Measurements from ENCODE around the gene UCN. TPM values are rescaled to one million over a fixed set of nuclear protein-coding genes. Genes with fewer than 3 reads are reported as not detected.
"Not testable (repeated sequence)": the region's sequence is repeated elsewhere in the genome, so short reads cannot be mapped to it uniquely, and the experiment has no call there.

UCN gene
- total RNA-seq, 6 experiments from 2014 or later, result 0.88 to 4.3 (median 1.6) TPM

DNA sequence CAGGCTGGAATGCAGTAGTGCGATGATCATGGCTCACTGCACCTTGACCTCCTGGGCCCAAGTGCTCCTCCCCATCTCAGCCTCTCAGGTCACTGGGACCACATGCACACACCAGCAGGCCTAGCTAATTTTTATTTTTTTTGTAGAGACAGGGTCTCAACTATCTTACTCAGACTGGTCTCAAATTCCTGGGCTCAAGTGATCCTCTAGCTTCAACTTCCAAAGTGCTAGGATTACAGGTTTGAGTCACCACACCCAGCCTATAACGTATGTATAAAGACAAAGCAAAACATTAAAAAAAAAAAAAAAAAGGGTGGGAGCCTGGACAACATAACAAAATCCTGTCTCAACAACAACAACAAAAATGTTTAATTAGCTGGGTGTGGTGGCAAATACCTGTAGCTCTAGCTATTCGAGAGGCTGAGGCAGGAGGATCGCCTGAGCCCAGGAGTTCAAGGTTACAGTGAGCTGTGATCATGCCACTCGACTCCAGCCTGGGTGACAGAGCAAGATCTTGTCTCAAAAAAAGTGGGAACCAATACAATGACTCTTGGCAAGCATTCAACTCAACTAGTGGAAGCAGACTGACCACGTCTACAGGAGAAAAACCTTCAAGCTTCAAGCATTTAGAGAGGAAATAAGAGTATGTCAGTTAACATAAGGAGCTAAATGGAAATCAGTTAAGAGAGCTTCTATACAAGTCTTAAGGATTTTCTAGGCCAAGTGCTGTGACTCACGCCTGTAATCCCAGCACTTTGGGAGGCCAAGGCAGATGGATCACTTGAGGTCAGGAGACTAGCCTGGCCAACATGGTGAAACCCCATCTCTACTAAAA is 45.7 kb upstream of the UCN start:
- TF ChIP-seq, protein P1, sequence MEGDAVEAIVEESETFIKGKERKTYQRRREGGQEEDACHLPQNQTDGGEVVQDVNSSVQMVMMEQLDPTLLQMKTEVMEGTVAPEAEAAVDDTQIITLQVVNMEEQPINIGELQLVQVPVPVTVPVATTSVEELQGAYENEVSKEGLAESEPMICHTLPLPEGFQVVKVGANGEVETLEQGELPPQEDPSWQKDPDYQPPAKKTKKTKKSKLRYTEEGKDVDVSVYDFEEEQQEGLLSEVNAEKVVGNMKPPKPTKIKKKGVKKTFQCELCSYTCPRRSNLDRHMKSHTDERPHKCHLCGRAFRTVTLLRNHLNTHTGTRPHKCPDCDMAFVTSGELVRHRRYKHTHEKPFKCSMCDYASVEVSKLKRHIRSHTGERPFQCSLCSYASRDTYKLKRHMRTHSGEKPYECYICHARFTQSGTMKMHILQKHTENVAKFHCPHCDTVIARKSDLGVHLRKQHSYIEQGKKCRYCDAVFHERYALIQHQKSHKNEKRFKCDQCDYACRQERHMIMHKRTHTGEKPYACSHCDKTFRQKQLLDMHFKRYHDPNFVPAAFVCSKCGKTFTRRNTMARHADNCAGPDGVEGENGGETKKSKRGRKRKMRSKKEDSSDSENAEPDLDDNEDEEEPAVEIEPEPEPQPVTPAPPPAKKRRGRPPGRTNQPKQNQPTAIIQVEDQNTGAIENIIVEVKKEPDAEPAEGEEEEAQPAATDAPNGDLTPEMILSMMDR (IDR thresholded peaks at IDR 0.05), result no peak
- TF ChIP-seq POLR2A (IDR thresholded peaks at IDR 0.05), result no peak
- H3K4me1 ChIP-seq, result peaks cover 0 to 36% (median 3%) of the 10 kb centered on the region in 4 donors
- no peaks in the 10 kb centered on the region for H3K27me3 ChIP-seq
- ATAC-seq (no peak), DNase-seq (no peak)
- H3K27ac ChIP-seq, result no peak overlapping the region
- WGBS (ENCODE audit: insufficient coverage, low coverage, low lambda C conversion rate, missing lambda C conversion rate), result 70% methylated on average over 6 of the region's 7 CpGs
- no peaks in the 10 kb centered on the region for H3K9me3 ChIP-seq
- intact Hi-C loops (cut with DNase I), result no loop called here
- no peak overlapping the region for H3K4me3 ChIP-seq
- peaks cover 0 to 5% (median 0%) of the 10 kb centered on the region in 4 donors for H3K36me3 ChIP-seq

DNA sequence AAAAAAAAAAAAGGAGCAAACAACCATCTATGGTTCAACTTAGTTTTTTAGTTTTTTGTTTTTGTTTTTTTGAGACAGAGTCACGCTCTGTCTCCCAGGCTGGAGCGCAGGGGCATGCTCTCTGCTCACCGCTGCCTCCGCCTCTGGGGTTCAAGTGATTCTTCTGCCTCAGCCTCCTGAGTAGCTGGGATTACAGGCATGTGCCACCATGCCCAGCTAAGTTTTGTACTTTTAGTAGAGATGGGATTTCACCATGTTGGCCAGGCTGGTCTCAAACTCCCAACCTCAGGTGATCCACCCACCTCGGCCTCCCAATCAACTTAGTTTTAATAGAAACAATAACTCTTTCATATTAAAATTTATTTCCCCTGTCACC is 45.1 kb upstream of the UCN start:
- H3K4me3 ChIP-seq; H3K27me3 ChIP-seq; H3K9me3 ChIP-seq; H3K36me3 ChIP-seq; H3K27ac ChIP-seq; ATAC-seq; intact Hi-C loops (cut with DNase I); DNase-seq: not testable (repeated sequence)
- peaks cover 0 to 36% (median 3%) of the 10 kb centered on the region in 4 donors for H3K4me1 ChIP-seq
- WGBS (ENCODE audit: insufficient coverage, low coverage, low lambda C conversion rate, missing lambda C conversion rate), result 100% methylated on average over 5 of the region's 5 CpGs

DNA sequence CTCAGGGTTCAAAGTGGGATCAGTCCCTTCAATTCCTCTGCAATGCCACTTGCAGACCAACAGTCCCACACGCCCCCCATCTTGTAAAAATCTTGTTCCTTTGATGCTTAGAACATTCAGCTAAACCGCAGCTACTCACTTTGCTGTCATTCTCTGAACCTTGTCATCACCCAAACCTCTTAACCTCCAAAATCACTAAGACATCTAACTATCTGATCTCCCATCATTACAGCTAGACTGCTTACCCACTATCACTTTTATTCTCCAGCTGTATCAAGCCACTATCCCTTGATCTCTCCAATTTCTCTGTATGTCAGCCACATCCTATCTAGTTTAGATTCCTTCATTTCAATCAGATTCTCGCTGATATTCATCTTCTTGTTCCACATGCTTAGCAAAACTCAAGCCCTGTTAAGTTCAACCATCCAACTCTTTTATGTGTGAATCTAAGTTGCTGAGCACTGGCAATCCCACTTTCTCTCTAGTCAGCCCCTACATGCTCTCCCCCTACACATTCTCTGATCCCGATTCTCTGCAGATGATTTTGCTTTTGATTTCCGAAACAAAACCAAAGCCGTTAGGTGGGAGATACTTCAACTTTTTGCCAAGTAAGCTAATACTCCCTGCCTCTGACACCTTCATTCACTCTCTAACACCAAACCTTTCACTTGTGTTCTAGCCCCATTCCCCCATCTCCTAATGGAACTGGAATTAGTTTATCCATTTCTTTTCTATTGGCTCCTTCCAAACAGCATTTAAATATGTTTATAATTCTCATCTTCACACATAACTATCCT is 43.8 kb upstream of the UCN start:
- ATAC-seq, result no peak
- no peak for TF ChIP-seq POLR2A (IDR thresholded peaks at IDR 0.05)
- TF ChIP-seq, protein P1 (IDR thresholded peaks at IDR 0.05), result no peak
- no peak overlapping the region for H3K4me3 ChIP-seq
- H3K27me3 ChIP-seq, result no peaks in the 10 kb centered on the region
- 86% methylated on average over 6 of the region's 6 CpGs for WGBS (ENCODE audit: insufficient coverage, low coverage, low lambda C conversion rate, missing lambda C conversion rate)
- intact Hi-C loops (cut with DNase I), result no loop called here
- peaks cover 0 to 26% (median 3%) of the 10 kb centered on the region in 4 donors for H3K4me1 ChIP-seq
- no peak overlapping the region for H3K27ac ChIP-seq
- peaks cover 0 to 5% (median 0%) of the 10 kb centered on the region in 4 donors for H3K36me3 ChIP-seq
- H3K9me3 ChIP-seq, result no peaks in the 10 kb centered on the region
- DNase-seq, result no peak

DNA sequence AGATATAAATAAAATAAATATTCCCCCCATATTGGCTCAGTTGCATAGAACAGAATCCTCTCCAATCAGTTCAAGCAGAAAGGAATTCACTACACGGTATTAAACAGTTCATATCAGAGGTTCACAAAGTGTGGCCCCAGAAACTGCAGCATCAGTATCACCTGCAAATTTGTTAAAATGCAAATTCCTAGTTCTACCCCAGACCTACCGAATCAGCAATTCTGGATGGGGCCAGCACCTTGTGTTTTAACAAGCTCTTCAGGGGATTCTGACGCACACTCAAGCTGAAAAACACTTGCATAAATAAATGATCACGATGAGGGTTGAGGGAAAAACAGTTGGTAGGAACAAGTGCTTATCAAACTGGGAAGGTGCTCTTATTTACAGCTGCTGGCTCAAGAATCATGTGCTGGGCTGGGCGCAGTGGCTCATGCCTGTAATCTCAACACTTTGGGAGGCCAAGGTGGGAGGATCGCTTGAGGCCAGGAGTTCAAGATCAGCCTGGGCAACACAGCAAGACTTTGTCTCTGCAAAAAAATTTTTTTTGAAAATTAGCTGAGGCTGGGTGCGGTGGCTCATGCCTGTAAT is 42.0 kb upstream of the UCN start:
- peaks cover 0 to 20% (median 0%) of the 10 kb centered on the region in 4 donors for H3K4me1 ChIP-seq
- H3K27me3 ChIP-seq, result no peaks in the 10 kb centered on the region
- H3K9me3 ChIP-seq, result no peaks in the 10 kb centered on the region
- H3K27ac ChIP-seq, result no peak overlapping the region
- intact Hi-C loops (cut with DNase I), result no loop called here
- DNase-seq (no peak), ATAC-seq (no peak)
- H3K4me3 ChIP-seq, result no peak overlapping the region
- whole genome bisulfite sequencing (ENCODE audit: insufficient coverage, low coverage, low lambda C conversion rate, missing lambda C conversion rate), result 89% methylated on average over 7 of the region's 7 CpGs
- TF ChIP-seq, protein P1 (IDR thresholded peaks at IDR 0.05), result no peak
- TF ChIP-seq POLR2A (IDR thresholded peaks at IDR 0.05), result no peak
- H3K36me3 ChIP-seq, result peaks cover 0 to 5% (median 0%) of the 10 kb centered on the region in 4 donors

Measured in right lobe of liver (tissue), 6 donors.